Panc1 (cell line): ENCODE measurements around the gene SMC3. TPM values are rescaled to one million over a fixed set of nuclear protein-coding genes. Genes with fewer than 3 reads are reported as not detected.

Experiments used
- ATAC-seq: fragments of 200-7000 bp; cut with Tn5 transposase; 2 replicates; pipeline ENCODE4 v1.9.1; 2020; ENCODE audit warnings: mild to moderate bottlenecking, moderate library complexity
- BruUV-seq: library from RNA; stranded (reverse); fragments of 400-500 nt; replicated peaks from 2 replicates; lab custom pipeline; 2021; lab: Mats Ljungman, UMichigan
- CTCF ChIA-PET: fragments of 300-600 bp; sonication (Branson Sonifier 250); formaldehyde crosslinking; loops from one replicate; lab custom pipeline; 2022; ENCODE audit warnings: antibody characterized with exemption; lab: Charles Lee
- POLR2A ChIA-PET: fragments of 300-600 bp; sonication (Branson Sonifier 250); formaldehyde crosslinking; loops from one replicate; lab custom pipeline; 2022; ENCODE audit warnings: antibody characterized with exemption; lab: Charles Lee
- DNase-seq: peaks from one replicate; pipeline ENCODE4 v3.0.0-alpha.2; 2010; ENCODE audit warnings: low read depth, low spot score
- H3K27ac ChIP-seq: 2 replicates; pipeline ENCODE4 v1.5.1; 2011; ENCODE audit warnings: mild to moderate bottlenecking, low read length, inconsistent platforms
- H3K27me3 ChIP-seq: fragments of 200-500 bp; sonication (Bioruptor generic); 2 replicates; pipeline ENCODE4 v1.6.0; 2014; ENCODE audit warnings: low read length, inconsistent platforms; ENCODE audit not compliant: control insufficient read depth, insufficient read depth
- H3K36me3 ChIP-seq: fragments of 200-500 bp; sonication (Bioruptor generic); 2 replicates; pipeline ENCODE4 v1.5.1; 2014; ENCODE audit warnings: inconsistent platforms, mild to moderate bottlenecking, low read length, moderate library complexity; ENCODE audit not compliant: control insufficient read depth, insufficient read depth
- H3K4me1 ChIP-seq: 2 replicates; pipeline ENCODE4 v1.5.1; 2011; ENCODE audit warnings: inconsistent platforms, mild to moderate bottlenecking, low read length, moderate library complexity; ENCODE audit not compliant: control insufficient read depth, insufficient read depth
- H3K4me3 ChIP-seq, 2 experiments: 2 replicates each; pipeline ENCODE4 v1.5.1; 2011 to 2012; ENCODE audit warnings: low read depth in 2 of 2, low read length in 2 of 2, mild to moderate bottlenecking in 2 of 2, inconsistent platforms in 1 of 2, moderate library complexity in 1 of 2
- H3K9me3 ChIP-seq: fragments of 200-500 bp; sonication (Bioruptor generic); 2 replicates; pipeline ENCODE4 v1.5.1; 2014; ENCODE audit warnings: low read depth, mild to moderate bottlenecking, inconsistent platforms, low read length, moderate library complexity; ENCODE audit not compliant: control insufficient read depth, insufficient read depth
- CTCF ChIP-seq: fragments of 450-650 bp; IDR thresholded peaks from 2 replicates; pipeline ENCODE4 v1.5.1; 2017; ENCODE audit warnings: mild to moderate bottlenecking
- POLR2AphosphoS5 ChIP-seq: IDR thresholded peaks from 2 replicates; pipeline ENCODE4 v1.6.1; 2012; ENCODE audit warnings: mild to moderate bottlenecking, low read depth, low read length, moderate library complexity
- SIN3A ChIP-seq: IDR thresholded peaks from 2 replicates; pipeline ENCODE4 v1.6.1; 2012; ENCODE audit warnings: low read depth, mild to moderate bottlenecking, low read length, moderate library complexity, borderline replicate concordance; ENCODE audit not compliant: insufficient read depth
- TCF7L2 ChIP-seq: IDR thresholded peaks from 2 replicates; pipeline ENCODE4 v1.6.1; 2011; ENCODE audit warnings: mild to moderate bottlenecking, low read depth, low read length, inconsistent platforms
- in situ Hi-C: cut with HindIII; loops from 2 replicates; pipeline ENCODE4 v1.10.0; 2016; ENCODE audit warnings: low sequenced_read_pairs, low pct_unique_long_range_greater_than_20kb
- intact Hi-C: fragments of 100-400 bp; cut with micrococcal nuclease; formaldehyde crosslinking; loops from one replicate; pipeline ENCODE4 v1.10.0; 2022; ENCODE audit not compliant: unreplicated experiment
- total RNA-seq: library from RNA; stranded (reverse); gene quantifications from one replicate; pipeline ENCODE4 v1.2.1, GENCODE V29; 2021; ENCODE audit not compliant: unreplicated experiment
- TF ChIP-seq, protein P1 (sequence below), 2 experiments: IDR thresholded peaks; 2 replicates each; pipeline ENCODE4 v1.6.1; 2011 to 2012; ENCODE audit warnings: low read depth in 2 of 2, control low read depth in 1 of 2, low read length in 1 of 2, mild to moderate bottlenecking in 1 of 2, moderate library complexity in 1 of 2; ENCODE audit not compliant: insufficient read depth in 1 of 2

The SMC3 gene
- total RNA-seq, 1 experiment from 2014 or later, result 71.2 TPM

- peaks cover 63% of the 10 kb centered on the region for H3K36me3 ChIP-seq
- POLR2A ChIA-PET, result interaction anchor here (0.6 kb wide), 1 partner anchor 259 kb away, joined by 3 read pairs; no protein-coding TSS in a partner anchor
- ATAC-seq (no peak), DNase-seq (no peak)
- no peak overlapping the region for H3K27ac ChIP-seq
- intact Hi-C loops (no loop called here), in situ Hi-C loops (no loop called here)
- H3K27me3 ChIP-seq, result no peaks in the 10 kb centered on the region
- no peak overlapping the region for H3K4me3 ChIP-seq
- H3K4me1 ChIP-seq, result no peaks in the 10 kb centered on the region
- TF ChIP-seq TCF7L2 (no peak), SIN3A (no peak), POLR2AphosphoS5 (no peak), CTCF (no peak)
- TF ChIP-seq, protein P1, sequence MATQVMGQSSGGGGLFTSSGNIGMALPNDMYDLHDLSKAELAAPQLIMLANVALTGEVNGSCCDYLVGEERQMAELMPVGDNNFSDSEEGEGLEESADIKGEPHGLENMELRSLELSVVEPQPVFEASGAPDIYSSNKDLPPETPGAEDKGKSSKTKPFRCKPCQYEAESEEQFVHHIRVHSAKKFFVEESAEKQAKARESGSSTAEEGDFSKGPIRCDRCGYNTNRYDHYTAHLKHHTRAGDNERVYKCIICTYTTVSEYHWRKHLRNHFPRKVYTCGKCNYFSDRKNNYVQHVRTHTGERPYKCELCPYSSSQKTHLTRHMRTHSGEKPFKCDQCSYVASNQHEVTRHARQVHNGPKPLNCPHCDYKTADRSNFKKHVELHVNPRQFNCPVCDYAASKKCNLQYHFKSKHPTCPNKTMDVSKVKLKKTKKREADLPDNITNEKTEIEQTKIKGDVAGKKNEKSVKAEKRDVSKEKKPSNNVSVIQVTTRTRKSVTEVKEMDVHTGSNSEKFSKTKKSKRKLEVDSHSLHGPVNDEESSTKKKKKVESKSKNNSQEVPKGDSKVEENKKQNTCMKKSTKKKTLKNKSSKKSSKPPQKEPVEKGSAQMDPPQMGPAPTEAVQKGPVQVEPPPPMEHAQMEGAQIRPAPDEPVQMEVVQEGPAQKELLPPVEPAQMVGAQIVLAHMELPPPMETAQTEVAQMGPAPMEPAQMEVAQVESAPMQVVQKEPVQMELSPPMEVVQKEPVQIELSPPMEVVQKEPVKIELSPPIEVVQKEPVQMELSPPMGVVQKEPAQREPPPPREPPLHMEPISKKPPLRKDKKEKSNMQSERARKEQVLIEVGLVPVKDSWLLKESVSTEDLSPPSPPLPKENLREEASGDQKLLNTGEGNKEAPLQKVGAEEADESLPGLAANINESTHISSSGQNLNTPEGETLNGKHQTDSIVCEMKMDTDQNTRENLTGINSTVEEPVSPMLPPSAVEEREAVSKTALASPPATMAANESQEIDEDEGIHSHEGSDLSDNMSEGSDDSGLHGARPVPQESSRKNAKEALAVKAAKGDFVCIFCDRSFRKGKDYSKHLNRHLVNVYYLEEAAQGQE (IDR thresholded peaks at IDR 0.05; ENCODE audit: insufficient read depth in 1 of 2, low read depth in 2 of 2, low read length in 1 of 2), result no peak
- H3K9me3 ChIP-seq, result no peaks in the 10 kb centered on the region
- no TSS peak for BruUV-seq
- CTCF ChIA-PET, result interaction anchor here (0.6 kb wide), 2 partner anchors 17 to 1532 kb away, joined by 4 to 6 read pairs; no protein-coding TSS in a partner anchor
Observed at GRCh38 chr10:110584006-110584405, 16.5 kb downstream of the SMC3 start.

DNA sequence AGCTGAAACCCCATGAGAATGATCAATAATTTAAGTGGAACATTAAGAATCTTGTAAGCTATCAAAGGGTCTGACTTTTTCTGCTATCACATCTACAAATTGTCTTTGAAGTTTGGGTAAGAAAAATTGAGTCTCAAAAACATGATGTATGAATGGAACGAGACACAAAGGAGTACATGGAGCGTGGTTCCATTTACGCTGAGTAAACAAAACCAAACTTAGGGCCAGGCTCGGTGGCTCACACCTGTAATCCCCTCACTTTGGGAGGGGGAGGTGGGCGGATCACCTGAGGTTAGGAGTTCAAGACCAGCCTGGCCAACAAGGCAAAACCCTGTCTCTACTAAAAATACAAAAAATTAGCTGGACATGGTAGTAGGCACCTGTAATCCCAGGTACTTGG is 24.3 kb downstream of the SMC3 start:
- no peak overlapping the region for H3K4me3 ChIP-seq
- ATAC-seq (no peak), DNase-seq (no peak)
- no TSS peak for BruUV-seq
- H3K4me1 ChIP-seq, result no peaks in the 10 kb centered on the region
- H3K27ac ChIP-seq, result no peak overlapping the region
- ChIA-PET POLR2A (no interaction called here), CTCF (no interaction called here)
- no peaks in the 10 kb centered on the region for H3K9me3 ChIP-seq
- H3K36me3 ChIP-seq, result peaks cover 62% of the 10 kb centered on the region
- H3K27me3 ChIP-seq, result no peaks in the 10 kb centered on the region
- TF ChIP-seq POLR2AphosphoS5 (no peak), TCF7L2 (no peak), SIN3A (no peak)
- in situ Hi-C loops (no loop called here), intact Hi-C loops (no loop called here)

GRCh38 chr10:110597476-110597875 is 30.0 kb downstream of the SMC3 start:
- no peaks in the 10 kb centered on the region for H3K27me3 ChIP-seq

More at GRCh38 chr10:110597476-110597875, 30.0 kb downstream of the SMC3 start:
- no peaks in the 10 kb centered on the region for H3K9me3 ChIP-seq
- H3K27ac ChIP-seq, result no peak overlapping the region
- BruUV-seq, result no TSS peak
- TF ChIP-seq SIN3A (no peak), TCF7L2 (no peak), POLR2AphosphoS5 (no peak), CTCF (no peak)
- TF ChIP-seq, protein P1 (IDR thresholded peaks at IDR 0.05; ENCODE audit: insufficient read depth in 1 of 2, low read depth in 2 of 2, low read length in 1 of 2), result no peak
- CTCF ChIA-PET, result interaction anchor here (0.7 kb wide), 1 partner anchor 293 kb away, joined by 4 read pairs; the partner anchor contains the start of gene SMNDC1
- intact Hi-C loops, result no loop called here
- DNase-seq (no peak), ATAC-seq (no peak)
- H3K4me3 ChIP-seq, result no peak overlapping the region
- H3K36me3 ChIP-seq, result peaks cover 66% of the 10 kb centered on the region
- H3K4me1 ChIP-seq, result no peaks in the 10 kb centered on the region
- in situ Hi-C loops, result no loop called here
- POLR2A ChIA-PET, result no interaction called here
